WTC11 (cell line): ENCODE data around the gene G0S2. TPM values are rescaled to one million over a fixed set of nuclear protein-coding genes. Genes with fewer than 3 reads are reported as not detected.

Experiments
- ATAC-seq: fragments of 200-7000 bp; cut with Tn5 transposase; 2 replicates; pipeline ENCODE4 v1.10.0; 2021; ENCODE audit warnings: mild to moderate bottlenecking, moderate library complexity
- CTCF ChIA-PET: fragments of 300-600 bp; sonication (Branson Sonifier 250); formaldehyde crosslinking; loops from one replicate; lab custom pipeline; 2021; ENCODE audit warnings: antibody characterized with exemption; lab: Charles Lee
- POLR2A ChIA-PET: fragments of 350-600 bp; sonication (Branson Sonifier 250); formaldehyde crosslinking; loops from one replicate; lab custom pipeline; 2021; ENCODE audit warnings: antibody characterized with exemption; lab: Charles Lee
- DNase-seq: peaks from one replicate; pipeline ENCODE4 v3.0.0; 2021; ENCODE audit warnings: low spot score
- H3K27ac Mint-ChIP-seq: 2 replicates; pipeline ENCODE4 v1.8.0; 2021; ENCODE audit warnings: mixed read lengths
- H3K27me3 Mint-ChIP-seq: 2 replicates; pipeline ENCODE4 v1.8.0; 2021; ENCODE audit warnings: low read depth, mild to moderate bottlenecking, moderate library complexity, mixed read lengths
- H3K36me3 Mint-ChIP-seq: 2 replicates; pipeline ENCODE4 v1.8.0; 2021; ENCODE audit warnings: mixed read lengths
- H3K4me1 Mint-ChIP-seq: 2 replicates; pipeline ENCODE4 v1.8.0; 2022; ENCODE audit warnings: mixed read lengths
- H3K4me3 Mint-ChIP-seq: 2 replicates; pipeline ENCODE4 v1.8.0; 2021; ENCODE audit warnings: mild to moderate bottlenecking, moderate library complexity, mixed read lengths
- H3K9me3 Mint-ChIP-seq: 2 replicates; pipeline ENCODE4 v1.8.0; 2021; ENCODE audit warnings: mixed read lengths
- ATF1 ChIP-seq: sonication (generic); formaldehyde crosslinking; IDR thresholded peaks from 2 replicates; pipeline ENCODE4 v1.8.1; 2023; ENCODE audit warnings: mild to moderate bottlenecking, moderate library complexity, missing genetic modification reagents
- ESRRA ChIP-seq: sonication (generic); formaldehyde crosslinking; IDR thresholded peaks from 2 replicates; pipeline ENCODE4 v1.8.1; 2022; ENCODE audit warnings: mild to moderate bottlenecking, missing genetic modification reagents, borderline replicate concordance
- GABPB1 ChIP-seq: sonication (generic); formaldehyde crosslinking; IDR thresholded peaks from 2 replicates; pipeline ENCODE4 v1.8.1; 2023; ENCODE audit warnings: mild to moderate bottlenecking, missing genetic modification reagents
- GTF2I ChIP-seq: fragments of 250-450 bp; sonication (Bioruptor Pico); conservative IDR thresholded peaks from 2 replicates; pipeline ENCODE4 v1.4.0; 2021; ENCODE audit warnings: mild to moderate bottlenecking
- KAT7 ChIP-seq: sonication (generic); formaldehyde crosslinking; IDR thresholded peaks from 2 replicates; pipeline ENCODE4 v1.8.1; 2023; ENCODE audit warnings: missing genetic modification reagents, mild to moderate bottlenecking, borderline replicate concordance
- MXD4 ChIP-seq: fragments of 250-450 bp; sonication (Bioruptor Pico); IDR thresholded peaks from 2 replicates; pipeline ENCODE4 v1.8.0; 2021; ENCODE audit warnings: mild to moderate bottlenecking, moderate library complexity, borderline replicate concordance
- NFE2L1 ChIP-seq: sonication (generic); formaldehyde crosslinking; IDR thresholded peaks from 2 replicates; pipeline ENCODE4 v1.8.1; 2023; ENCODE audit warnings: missing genetic modification reagents
- RELA ChIP-seq: sonication (generic); formaldehyde crosslinking; IDR thresholded peaks from 2 replicates; pipeline ENCODE4 v1.8.1; 2022; ENCODE audit warnings: missing genetic modification reagents, mild to moderate bottlenecking, borderline replicate concordance
- SMAD4 ChIP-seq: sonication (generic); formaldehyde crosslinking; IDR thresholded peaks from 2 replicates; pipeline ENCODE4 v1.8.0; 2022; ENCODE audit warnings: mild to moderate bottlenecking, missing genetic modification reagents
- TEAD1 ChIP-seq: sonication (generic); formaldehyde crosslinking; IDR thresholded peaks from 2 replicates; pipeline ENCODE4 v1.8.0; 2022; ENCODE audit warnings: mild to moderate bottlenecking, missing genetic modification reagents
- ZNF219 ChIP-seq: sonication (generic); formaldehyde crosslinking; IDR thresholded peaks from 2 replicates; pipeline ENCODE4 v1.8.0; 2023; ENCODE audit warnings: missing genetic modification reagents, mild to moderate bottlenecking, borderline replicate concordance
- ZNF423 ChIP-seq: fragments of 250-450 bp; sonication (Bioruptor Pico); IDR thresholded peaks from 2 replicates; pipeline ENCODE4 v2.1.2; 2022; ENCODE audit warnings: mild to moderate bottlenecking, moderate library complexity
- total RNA-seq: library from RNA; stranded (reverse); gene quantifications from 3 replicates; pipeline ENCODE4 v1.2.3, GENCODE V29; 2021
- TF ChIP-seq, protein P1 (sequence below): sonication (generic); formaldehyde crosslinking; IDR thresholded peaks from 2 replicates; pipeline ENCODE4 v1.8.1; 2023; ENCODE audit warnings: mild to moderate bottlenecking, missing genetic modification reagents
- TF ChIP-seq, protein P2 (sequence below): sonication (generic); formaldehyde crosslinking; IDR thresholded peaks from 2 replicates; pipeline ENCODE4 v1.8.1; 2022; ENCODE audit warnings: low read depth, missing genetic modification reagents, borderline replicate concordance
- TF ChIP-seq, protein P3 (sequence below): sonication (generic); formaldehyde crosslinking; IDR thresholded peaks from 2 replicates; pipeline ENCODE4 v1.8.1; 2023; ENCODE audit warnings: mild to moderate bottlenecking, missing genetic modification reagents
- TF ChIP-seq, protein P4 (sequence below): fragments of 250-450 bp; sonication (Bioruptor Pico); IDR thresholded peaks from 2 replicates; pipeline ENCODE4 v1.9.0; 2021; ENCODE audit warnings: mild to moderate bottlenecking
- TF ChIP-seq, protein P5 (sequence below): sonication (generic); formaldehyde crosslinking; IDR thresholded peaks from 2 replicates; pipeline ENCODE4 v1.8.1; 2022; ENCODE audit warnings: mild to moderate bottlenecking, moderate library complexity, missing genetic modification reagents
- TF ChIP-seq, protein P6 (sequence below): sonication (generic); formaldehyde crosslinking; IDR thresholded peaks from 2 replicates; pipeline ENCODE4 v1.8.1; 2023; ENCODE audit warnings: mild to moderate bottlenecking, missing genetic modification reagents, moderate library complexity
- TF ChIP-seq, protein P7 (sequence below): sonication (generic); formaldehyde crosslinking; IDR thresholded peaks from 2 replicates; pipeline ENCODE4 v1.8.1; 2022; ENCODE audit warnings: missing genetic modification reagents, borderline replicate concordance
- TF ChIP-seq, protein P8 (sequence below): fragments of 200-600 bp; IDR thresholded peaks from 2 replicates; pipeline ENCODE4 v1.8.0; 2022; ENCODE audit warnings: antibody characterized with exemption

The G0S2 gene
- total RNA-seq, 1 experiment from 2014 or later, result 0.81 TPM

DNA sequence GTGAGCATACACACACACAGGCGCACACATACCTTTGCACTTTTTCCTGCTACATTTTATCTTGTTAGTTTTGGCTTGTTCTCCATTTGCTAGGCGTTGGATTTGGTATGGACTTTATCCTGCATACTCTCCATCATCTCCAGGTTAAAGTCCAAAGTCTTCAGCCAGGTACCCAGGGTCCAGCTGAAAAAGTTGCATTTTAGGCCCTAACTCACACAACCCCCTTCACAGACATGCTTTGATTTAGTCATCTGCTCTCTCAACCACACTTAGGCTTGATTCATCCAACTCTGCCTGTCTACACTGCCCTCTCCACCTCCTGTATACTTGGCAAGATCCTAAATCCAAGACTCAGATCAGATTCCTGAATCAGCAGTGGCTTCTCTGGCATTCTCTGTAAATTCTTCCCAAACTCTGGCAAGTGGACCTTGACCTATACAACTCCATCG lies 12.3 kb upstream of the G0S2 start:
- Mint-ChIP-seq H3K27ac (no peak overlapping the region), H3K9me3 (no peaks in the 10 kb centered on the region), H3K36me3 (no peaks in the 10 kb centered on the region), H3K4me3 (no peak overlapping the region), H3K4me1 (peaks cover 6% of the 10 kb centered on the region; the same call in 1 of the 2 replicates), H3K27me3 (no peaks in the 10 kb centered on the region)
- ChIA-PET CTCF (no interaction called here), POLR2A (no interaction called here)
- DNase-seq (no peak), ATAC-seq (no peak)
- no peak for TF ChIP-seq ESRRA (CRISPR knock-in tag)

DNA sequence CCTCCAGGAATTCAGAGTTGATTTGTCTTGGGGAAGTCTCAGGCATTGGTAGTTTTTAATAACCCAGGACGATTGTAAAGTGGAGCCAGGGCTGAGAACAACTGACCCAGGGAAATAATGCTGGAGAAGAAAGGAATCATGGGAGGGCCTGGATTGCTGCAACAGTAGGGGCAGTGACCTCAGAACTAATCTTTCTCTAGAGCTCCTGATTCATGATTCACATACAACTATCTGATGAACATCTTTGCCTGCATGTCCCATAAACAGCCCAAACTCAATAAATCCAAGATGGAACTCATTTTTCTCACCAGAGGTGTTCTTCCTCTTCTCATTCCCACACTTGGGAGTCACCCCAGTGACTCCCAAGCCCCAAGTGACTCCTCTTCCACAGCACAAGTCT lies 8.1 kb upstream of the G0S2 start:
- TF ChIP-seq, protein P1, sequence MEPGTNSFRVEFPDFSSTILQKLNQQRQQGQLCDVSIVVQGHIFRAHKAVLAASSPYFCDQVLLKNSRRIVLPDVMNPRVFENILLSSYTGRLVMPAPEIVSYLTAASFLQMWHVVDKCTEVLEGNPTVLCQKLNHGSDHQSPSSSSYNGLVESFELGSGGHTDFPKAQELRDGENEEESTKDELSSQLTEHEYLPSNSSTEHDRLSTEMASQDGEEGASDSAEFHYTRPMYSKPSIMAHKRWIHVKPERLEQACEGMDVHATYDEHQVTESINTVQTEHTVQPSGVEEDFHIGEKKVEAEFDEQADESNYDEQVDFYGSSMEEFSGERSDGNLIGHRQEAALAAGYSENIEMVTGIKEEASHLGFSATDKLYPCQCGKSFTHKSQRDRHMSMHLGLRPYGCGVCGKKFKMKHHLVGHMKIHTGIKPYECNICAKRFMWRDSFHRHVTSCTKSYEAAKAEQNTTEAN (CRISPR knock-in tag), result no peak
- TF ChIP-seq GTF2I (CRISPR knock-in tag) (no peak), ZNF423 (no peak), GABPB1 (CRISPR knock-in tag) (no peak), RELA (CRISPR knock-in tag) (no peak), MXD4 (no peak), TEAD1 (CRISPR knock-in tag) (no peak)
- TF ChIP-seq, protein P2, sequence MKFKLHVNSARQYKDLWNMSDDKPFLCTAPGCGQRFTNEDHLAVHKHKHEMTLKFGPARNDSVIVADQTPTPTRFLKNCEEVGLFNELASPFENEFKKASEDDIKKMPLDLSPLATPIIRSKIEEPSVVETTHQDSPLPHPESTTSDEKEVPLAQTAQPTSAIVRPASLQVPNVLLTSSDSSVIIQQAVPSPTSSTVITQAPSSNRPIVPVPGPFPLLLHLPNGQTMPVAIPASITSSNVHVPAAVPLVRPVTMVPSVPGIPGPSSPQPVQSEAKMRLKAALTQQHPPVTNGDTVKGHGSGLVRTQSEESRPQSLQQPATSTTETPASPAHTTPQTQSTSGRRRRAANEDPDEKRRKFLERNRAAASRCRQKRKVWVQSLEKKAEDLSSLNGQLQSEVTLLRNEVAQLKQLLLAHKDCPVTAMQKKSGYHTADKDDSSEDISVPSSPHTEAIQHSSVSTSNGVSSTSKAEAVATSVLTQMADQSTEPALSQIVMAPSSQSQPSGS (CRISPR knock-in tag), result no peak
- TF ChIP-seq, protein P3, sequence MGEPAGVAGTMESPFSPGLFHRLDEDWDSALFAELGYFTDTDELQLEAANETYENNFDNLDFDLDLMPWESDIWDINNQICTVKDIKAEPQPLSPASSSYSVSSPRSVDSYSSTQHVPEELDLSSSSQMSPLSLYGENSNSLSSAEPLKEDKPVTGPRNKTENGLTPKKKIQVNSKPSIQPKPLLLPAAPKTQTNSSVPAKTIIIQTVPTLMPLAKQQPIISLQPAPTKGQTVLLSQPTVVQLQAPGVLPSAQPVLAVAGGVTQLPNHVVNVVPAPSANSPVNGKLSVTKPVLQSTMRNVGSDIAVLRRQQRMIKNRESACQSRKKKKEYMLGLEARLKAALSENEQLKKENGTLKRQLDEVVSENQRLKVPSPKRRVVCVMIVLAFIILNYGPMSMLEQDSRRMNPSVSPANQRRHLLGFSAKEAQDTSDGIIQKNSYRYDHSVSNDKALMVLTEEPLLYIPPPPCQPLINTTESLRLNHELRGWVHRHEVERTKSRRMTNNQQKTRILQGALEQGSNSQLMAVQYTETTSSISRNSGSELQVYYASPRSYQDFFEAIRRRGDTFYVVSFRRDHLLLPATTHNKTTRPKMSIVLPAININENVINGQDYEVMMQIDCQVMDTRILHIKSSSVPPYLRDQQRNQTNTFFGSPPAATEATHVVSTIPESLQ, result no peak
- TF ChIP-seq, protein P4, sequence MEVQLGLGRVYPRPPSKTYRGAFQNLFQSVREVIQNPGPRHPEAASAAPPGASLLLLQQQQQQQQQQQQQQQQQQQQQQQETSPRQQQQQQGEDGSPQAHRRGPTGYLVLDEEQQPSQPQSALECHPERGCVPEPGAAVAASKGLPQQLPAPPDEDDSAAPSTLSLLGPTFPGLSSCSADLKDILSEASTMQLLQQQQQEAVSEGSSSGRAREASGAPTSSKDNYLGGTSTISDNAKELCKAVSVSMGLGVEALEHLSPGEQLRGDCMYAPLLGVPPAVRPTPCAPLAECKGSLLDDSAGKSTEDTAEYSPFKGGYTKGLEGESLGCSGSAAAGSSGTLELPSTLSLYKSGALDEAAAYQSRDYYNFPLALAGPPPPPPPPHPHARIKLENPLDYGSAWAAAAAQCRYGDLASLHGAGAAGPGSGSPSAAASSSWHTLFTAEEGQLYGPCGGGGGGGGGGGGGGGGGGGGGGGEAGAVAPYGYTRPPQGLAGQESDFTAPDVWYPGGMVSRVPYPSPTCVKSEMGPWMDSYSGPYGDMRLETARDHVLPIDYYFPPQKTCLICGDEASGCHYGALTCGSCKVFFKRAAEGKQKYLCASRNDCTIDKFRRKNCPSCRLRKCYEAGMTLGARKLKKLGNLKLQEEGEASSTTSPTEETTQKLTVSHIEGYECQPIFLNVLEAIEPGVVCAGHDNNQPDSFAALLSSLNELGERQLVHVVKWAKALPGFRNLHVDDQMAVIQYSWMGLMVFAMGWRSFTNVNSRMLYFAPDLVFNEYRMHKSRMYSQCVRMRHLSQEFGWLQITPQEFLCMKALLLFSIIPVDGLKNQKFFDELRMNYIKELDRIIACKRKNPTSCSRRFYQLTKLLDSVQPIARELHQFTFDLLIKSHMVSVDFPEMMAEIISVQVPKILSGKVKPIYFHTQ, result no peak
- TF ChIP-seq, protein P5, sequence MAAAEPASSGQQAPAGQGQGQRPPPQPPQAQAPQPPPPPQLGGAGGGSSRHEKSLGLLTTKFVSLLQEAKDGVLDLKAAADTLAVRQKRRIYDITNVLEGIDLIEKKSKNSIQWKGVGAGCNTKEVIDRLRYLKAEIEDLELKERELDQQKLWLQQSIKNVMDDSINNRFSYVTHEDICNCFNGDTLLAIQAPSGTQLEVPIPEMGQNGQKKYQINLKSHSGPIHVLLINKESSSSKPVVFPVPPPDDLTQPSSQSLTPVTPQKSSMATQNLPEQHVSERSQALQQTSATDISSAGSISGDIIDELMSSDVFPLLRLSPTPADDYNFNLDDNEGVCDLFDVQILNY, result no peak
- TF ChIP-seq, protein P6, sequence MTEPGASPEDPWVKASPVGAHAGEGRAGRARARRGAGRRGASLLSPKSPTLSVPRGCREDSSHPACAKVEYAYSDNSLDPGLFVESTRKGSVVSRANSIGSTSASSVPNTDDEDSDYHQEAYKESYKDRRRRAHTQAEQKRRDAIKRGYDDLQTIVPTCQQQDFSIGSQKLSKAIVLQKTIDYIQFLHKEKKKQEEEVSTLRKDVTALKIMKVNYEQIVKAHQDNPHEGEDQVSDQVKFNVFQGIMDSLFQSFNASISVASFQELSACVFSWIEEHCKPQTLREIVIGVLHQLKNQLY (CRISPR knock-in tag), result no peak
- POLR2A ChIA-PET, result no interaction called here
- DNase-seq (no peak), ATAC-seq (no peak)
- Mint-ChIP-seq H3K36me3 (no peaks in the 10 kb centered on the region), H3K27ac (no peak overlapping the region), H3K9me3 (peaks cover 4% of the 10 kb centered on the region), H3K4me3 (no peak overlapping the region), H3K4me1 (no peaks in the 10 kb centered on the region), H3K27me3 (no peaks in the 10 kb centered on the region; the same call in none of the 2 replicates)
- CTCF ChIA-PET, result no interaction called here

DNA sequence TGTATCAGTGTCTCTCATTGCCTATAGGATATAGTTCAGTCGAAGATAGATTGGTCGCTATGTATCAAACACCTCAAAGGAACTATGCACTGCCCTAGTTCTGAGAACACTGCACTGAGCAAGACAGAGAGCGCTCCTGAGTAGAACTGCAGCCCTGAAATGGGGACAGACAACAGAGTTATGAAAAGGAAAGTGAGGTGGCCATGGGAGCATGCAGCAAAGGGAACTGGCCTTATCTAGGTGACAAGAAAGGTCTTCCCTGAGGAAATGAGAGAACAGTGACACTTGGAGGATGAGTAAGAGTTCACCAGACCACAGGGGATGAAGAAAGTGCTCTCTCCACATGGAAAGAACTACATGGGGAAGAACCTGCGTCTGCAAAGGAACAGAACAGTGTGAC lies 7.5 kb upstream of the G0S2 start:
- H3K36me3 Mint-ChIP-seq, result no peaks in the 10 kb centered on the region
- DNase-seq, result no peak
- peaks cover 3% of the 10 kb centered on the region for H3K27me3 Mint-ChIP-seq
- no peak for ATAC-seq
- peaks cover 4% of the 10 kb centered on the region for H3K9me3 Mint-ChIP-seq
- CTCF ChIA-PET, result no interaction called here
- no peak overlapping the region for H3K27ac Mint-ChIP-seq
- no peak overlapping the region for H3K4me3 Mint-ChIP-seq
- POLR2A ChIA-PET, result no interaction called here
- H3K4me1 Mint-ChIP-seq, result no peaks in the 10 kb centered on the region
- TF ChIP-seq ATF1 (CRISPR knock-in tag), result no peak
- TF ChIP-seq, protein P7, sequence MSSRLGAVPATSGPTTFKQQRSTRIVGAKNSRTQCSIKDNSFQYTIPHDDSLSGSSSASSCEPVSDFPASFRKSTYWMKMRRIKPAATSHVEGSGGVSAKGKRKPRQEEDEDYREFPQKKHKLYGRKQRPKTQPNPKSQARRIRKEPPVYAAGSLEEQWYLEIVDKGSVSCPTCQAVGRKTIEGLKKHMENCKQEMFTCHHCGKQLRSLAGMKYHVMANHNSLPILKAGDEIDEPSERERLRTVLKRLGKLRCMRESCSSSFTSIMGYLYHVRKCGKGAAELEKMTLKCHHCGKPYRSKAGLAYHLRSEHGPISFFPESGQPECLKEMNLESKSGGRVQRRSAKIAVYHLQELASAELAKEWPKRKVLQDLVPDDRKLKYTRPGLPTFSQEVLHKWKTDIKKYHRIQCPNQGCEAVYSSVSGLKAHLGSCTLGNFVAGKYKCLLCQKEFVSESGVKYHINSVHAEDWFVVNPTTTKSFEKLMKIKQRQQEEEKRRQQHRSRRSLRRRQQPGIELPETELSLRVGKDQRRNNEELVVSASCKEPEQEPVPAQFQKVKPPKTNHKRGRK (CRISPR knock-in tag), result no peak
- no peak for TF ChIP-seq NFE2L1 (CRISPR knock-in tag)
- TF ChIP-seq, protein P8, sequence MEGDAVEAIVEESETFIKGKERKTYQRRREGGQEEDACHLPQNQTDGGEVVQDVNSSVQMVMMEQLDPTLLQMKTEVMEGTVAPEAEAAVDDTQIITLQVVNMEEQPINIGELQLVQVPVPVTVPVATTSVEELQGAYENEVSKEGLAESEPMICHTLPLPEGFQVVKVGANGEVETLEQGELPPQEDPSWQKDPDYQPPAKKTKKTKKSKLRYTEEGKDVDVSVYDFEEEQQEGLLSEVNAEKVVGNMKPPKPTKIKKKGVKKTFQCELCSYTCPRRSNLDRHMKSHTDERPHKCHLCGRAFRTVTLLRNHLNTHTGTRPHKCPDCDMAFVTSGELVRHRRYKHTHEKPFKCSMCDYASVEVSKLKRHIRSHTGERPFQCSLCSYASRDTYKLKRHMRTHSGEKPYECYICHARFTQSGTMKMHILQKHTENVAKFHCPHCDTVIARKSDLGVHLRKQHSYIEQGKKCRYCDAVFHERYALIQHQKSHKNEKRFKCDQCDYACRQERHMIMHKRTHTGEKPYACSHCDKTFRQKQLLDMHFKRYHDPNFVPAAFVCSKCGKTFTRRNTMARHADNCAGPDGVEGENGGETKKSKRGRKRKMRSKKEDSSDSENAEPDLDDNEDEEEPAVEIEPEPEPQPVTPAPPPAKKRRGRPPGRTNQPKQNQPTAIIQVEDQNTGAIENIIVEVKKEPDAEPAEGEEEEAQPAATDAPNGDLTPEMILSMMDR, result no peak
- no peak for TF ChIP-seq KAT7 (CRISPR knock-in tag)
- no peak for TF ChIP-seq MXD4
- no peak for TF ChIP-seq SMAD4 (CRISPR knock-in tag)
- no peak for TF ChIP-seq ZNF219 (CRISPR knock-in tag)
